Measurements from ENCODE around the gene PCDHB11. TPM values are rescaled to one million over a fixed set of nuclear protein-coding genes. Genes with fewer than 3 reads are reported as not detected.
"Not testable (repeated sequence)": the region's sequence is repeated elsewhere in the genome, so short reads cannot be mapped to it uniquely, and the experiment has no call there.

Gene PCDHB11
- polyA plus RNA-seq (2012; ENCODE audit: insufficient read depth, insufficient read length), result not detected

GRCh38 chr5:141199359-141200235, at the start of gene PCDHB11:
TSS of gene PCDHB11 (plus strand) at chr5:141199627. CDS start at chr5:141199775, 148 bp downstream.
- DNase-seq (ENCODE audit: low read depth, low spot score), result no peak
- no peak within 1 kb of the TSS for H3K4me3 ChIP-seq (ENCODE audit: low read length)

GRCh38 chr5:141149812-141150211, 49.6 kb upstream of the PCDHB11 start, which contains the start of gene PCDHB6:
TSS of gene PCDHB6 (plus strand) at chr5:141150057. CDS start at chr5:141150258, 201 bp downstream.
- no peak within 1 kb of the TSS for H3K4me3 ChIP-seq (ENCODE audit: low read length)
- no peak for DNase-seq (ENCODE audit: low read depth, low spot score)

GRCh38 chr5:141150224-141150992, 49.0 kb upstream of the PCDHB11 start:
- H3K4me3 ChIP-seq (ENCODE audit: low read length), result no peak overlapping the region
- no peak for DNase-seq (ENCODE audit: low read depth, low spot score)

- DNase-seq (ENCODE audit: low read depth, low spot score), result no peak
- H3K4me3 ChIP-seq (ENCODE audit: low read length), result no peak overlapping the region
These were observed 48.5 kb upstream of the PCDHB11 start for GRCh38 chr5:141150993-141151325.

GRCh38 chr5:141151632-141152031, 47.8 kb upstream of the PCDHB11 start:
- not testable (repeated sequence) for DNase-seq (ENCODE audit: low read depth, low spot score); H3K4me3 ChIP-seq (ENCODE audit: low read length)

- DNase-seq (ENCODE audit: low read depth, low spot score); H3K4me3 ChIP-seq (ENCODE audit: low read length): not testable (repeated sequence)
These were observed 47.3 kb upstream of the PCDHB11 start for GRCh38 chr5:141152096-141152495.

GRCh38 chr5:141155540-141156374, 43.7 kb upstream of the PCDHB11 start:
- no peak overlapping the region for H3K4me3 ChIP-seq (ENCODE audit: low read length)
- DNase-seq (ENCODE audit: low read depth, low spot score), result no peak

GRCh38 chr5:141157356-141157755, 42.1 kb upstream of the PCDHB11 start:
- DNase-seq (ENCODE audit: low read depth, low spot score); H3K4me3 ChIP-seq (ENCODE audit: low read length): not testable (repeated sequence)

GRCh38 chr5:141157901-141158300, 41.5 kb upstream of the PCDHB11 start:
- not testable (repeated sequence) for H3K4me3 ChIP-seq (ENCODE audit: low read length); DNase-seq (ENCODE audit: low read depth, low spot score)

GRCh38 chr5:141172381-141173204, 26.8 kb upstream of the PCDHB11 start, which contains the start of gene PCDHB7:
TSS of gene PCDHB7 (plus strand) at chr5:141172644. CDS start at chr5:141172836, 192 bp downstream.
- no peak within 1 kb of the TSS for H3K4me3 ChIP-seq (ENCODE audit: low read length)
- peak; percentile 29 for DNase-seq (ENCODE audit: low read depth, low spot score)

- DNase-seq (ENCODE audit: low read depth, low spot score); H3K4me3 ChIP-seq (ENCODE audit: low read length): not testable (repeated sequence)
These were observed 24.9 kb upstream of the PCDHB11 start for GRCh38 chr5:141174291-141175104.

- DNase-seq (ENCODE audit: low read depth, low spot score), result no peak
- H3K4me3 ChIP-seq (ENCODE audit: low read length), result no peak overlapping the region
These were observed 23.5 kb upstream of the PCDHB11 start for GRCh38 chr5:141175933-141176332.

- H3K4me3 ChIP-seq (ENCODE audit: low read length); DNase-seq (ENCODE audit: low read depth, low spot score): not testable (repeated sequence)
These were observed 21.7 kb upstream of the PCDHB11 start, which contains the start of gene PCDHB8 for GRCh38 chr5:141177577-141178191. TSS of gene PCDHB8 (plus strand) at chr5:141177790. CDS start at chr5:141178035, 245 bp downstream.

GRCh38 chr5:141179371-141179770, 20.1 kb upstream of the PCDHB11 start:
- not testable (repeated sequence) for H3K4me3 ChIP-seq (ENCODE audit: low read length); DNase-seq (ENCODE audit: low read depth, low spot score)

GRCh38 chr5:141179876-141180275, 19.6 kb upstream of the PCDHB11 start:
- not testable (repeated sequence) for DNase-seq (ENCODE audit: low read depth, low spot score)

GRCh38 chr5:141180313-141180712, 19.1 kb upstream of the PCDHB11 start:
- H3K4me3 ChIP-seq (ENCODE audit: low read length), result no peak overlapping the region
- DNase-seq (ENCODE audit: low read depth, low spot score), result no peak

More at GRCh38 chr5:141179876-141180275, 19.6 kb upstream of the PCDHB11 start:
- not testable (repeated sequence) for H3K4me3 ChIP-seq (ENCODE audit: low read length)

GRCh38 chr5:141182248-141182647, 17.2 kb upstream of the PCDHB11 start, which contains the start of gene PCDHB16:
TSS of gene PCDHB16 (plus strand) at chr5:141182387. CDS start at chr5:141182560, 173 bp downstream.
- no peak within 1 kb of the TSS for H3K4me3 ChIP-seq (ENCODE audit: low read length)
- DNase-seq (ENCODE audit: low read depth, low spot score), result peak; percentile 7

All from Jurkat, Clone E6-1 (cell line).